Urinary bladder (tissue), 4 donors: ENCODE measurements around the gene RCC1. TPM values are rescaled to one million over a fixed set of nuclear protein-coding genes. Genes with fewer than 3 reads are reported as not detected.
"Not testable (repeated sequence)": the region's sequence is repeated elsewhere in the genome, so short reads cannot be mapped to it uniquely, and the experiment has no call there.

Experiments used
- DNase-seq: peaks from one replicate; pipeline ENCODE4 v3.0.0-alpha.2; 2015; ENCODE audit errors: extremely low spot score
- H3K27ac ChIP-seq: one replicate; pipeline ENCODE4 v1.5.1; 2013; ENCODE audit warnings: low read depth, mild to moderate bottlenecking, moderate library complexity
- H3K36me3 ChIP-seq: one replicate; pipeline ENCODE4 v1.6.1; 2013; ENCODE audit warnings: mild to moderate bottlenecking, moderate library complexity; ENCODE audit not compliant: insufficient read depth
- H3K4me1 ChIP-seq: one replicate; pipeline ENCODE4 v1.6.1; 2013; ENCODE audit warnings: mild to moderate bottlenecking, moderate library complexity; ENCODE audit not compliant: insufficient read depth
- H3K4me3 ChIP-seq: one replicate; pipeline ENCODE4 v1.5.1; 2013; ENCODE audit warnings: low read depth, low read length
- WGBS: extraction: QIAGEN DNeasy Blood & Tissue Kit; methylation state at CpG from one replicate; pipeline ENCODE4 v1.1.7; 2013; 5-methylcytosine and 5-hydroxymethylcytosine counted together
- polyA plus RNA-seq: library from polyadenylated mRNA; stranded (reverse); fragments of 200-250 nt; gene quantifications from one replicate; pipeline ENCODE4 v1.2.3, GENCODE V29; 2013
- total RNA-seq: library from RNA; depleted of rRNA; stranded (reverse); fragments of >200 nt; gene quantifications from one replicate; pipeline ENCODE4 v1.2.3, GENCODE V29; 2014
- donor health status: healthy with polysubstance abuse.
- donor health status: healthy.

Gene RCC1
- total and polyA plus RNA-seq, 2 donors, result 17.2 to 20.4 TPM

DNA sequence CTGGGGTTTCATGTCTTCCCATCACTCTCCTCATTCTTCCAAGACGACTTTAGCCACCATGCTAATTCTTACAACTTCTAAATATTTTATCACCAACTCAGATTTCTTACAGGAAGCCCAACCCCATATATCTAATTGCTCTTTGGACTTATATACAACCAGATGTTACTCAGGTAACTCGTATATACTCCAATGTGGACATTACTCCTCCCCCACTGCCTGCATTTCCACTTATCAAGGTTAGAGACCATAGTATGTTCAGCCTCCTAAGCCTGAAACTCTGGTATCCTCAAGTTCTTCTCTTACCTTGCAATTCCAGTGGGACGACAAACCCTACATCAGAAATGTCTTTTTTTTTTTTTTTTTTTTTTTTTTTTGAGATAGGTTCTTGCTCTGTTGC lies 2.7 kb upstream of the RCC1 start:
- no peak for DNase-seq
- WGBS, result 74% methylated on average over 3 of the region's 3 CpGs

DNA sequence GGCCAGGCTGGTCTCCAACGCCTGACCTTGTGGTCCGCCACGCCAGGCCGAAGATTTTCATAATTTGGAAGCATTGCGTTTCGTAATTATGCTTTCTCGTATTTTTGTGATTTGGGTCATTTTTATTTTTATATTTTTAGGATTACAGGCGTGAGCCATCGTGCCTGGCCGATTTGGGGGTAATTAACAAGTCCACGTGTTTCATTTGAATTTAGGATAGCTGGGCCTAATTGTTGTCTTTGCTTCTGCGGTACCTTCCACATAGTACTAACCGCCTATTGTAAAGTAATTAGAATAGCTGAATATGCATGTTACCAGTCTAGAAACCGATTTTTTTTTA lies 1.0 kb downstream of the RCC1 start:
- Histone ChIP-seq H3K4me3 (peak overlapping the region; percentile 74), H3K36me3 (peaks cover 4% of the 10 kb centered on the region), H3K4me1 (no peaks in the 10 kb centered on the region), H3K27ac (no peak overlapping the region)
- WGBS, result 3% methylated on average over 14 of the region's 14 CpGs
- no peak for DNase-seq

More for the DNA sequence above, 2.7 kb upstream of the RCC1 start:
- Histone ChIP-seq H3K4me1 (no peaks in the 10 kb centered on the region), H3K36me3 (no peaks in the 10 kb centered on the region), H3K27ac (no peak overlapping the region), H3K4me3 (no peak overlapping the region)

DNA sequence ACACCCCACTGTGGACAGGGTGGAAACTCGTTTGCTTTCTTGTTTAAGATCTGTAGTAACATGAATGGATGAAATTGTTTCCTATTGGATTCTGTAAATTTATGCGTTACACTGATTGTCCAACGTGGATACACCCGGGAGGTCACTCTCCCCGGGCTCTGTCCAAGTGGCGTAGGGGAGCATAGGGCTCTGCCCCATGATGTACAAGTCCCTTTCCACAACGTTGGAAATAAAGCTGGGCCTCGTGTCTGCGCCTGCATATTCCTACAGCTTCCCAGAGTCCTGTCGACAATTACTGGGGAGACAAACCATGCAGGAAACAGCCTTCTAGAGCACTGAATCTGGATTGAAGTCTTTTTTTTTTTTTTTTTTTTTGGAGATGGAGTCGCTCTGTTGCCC lies 1.4 kb downstream of the RCC1 start:
- H3K36me3 ChIP-seq, result peaks cover 4% of the 10 kb centered on the region
- 4% methylated on average over 11 of the region's 11 CpGs for WGBS
- peak overlapping the region; percentile 74 for H3K4me3 ChIP-seq
- H3K27ac ChIP-seq, result no peak overlapping the region
- no peak for DNase-seq
- H3K4me1 ChIP-seq, result no peaks in the 10 kb centered on the region

DNA sequence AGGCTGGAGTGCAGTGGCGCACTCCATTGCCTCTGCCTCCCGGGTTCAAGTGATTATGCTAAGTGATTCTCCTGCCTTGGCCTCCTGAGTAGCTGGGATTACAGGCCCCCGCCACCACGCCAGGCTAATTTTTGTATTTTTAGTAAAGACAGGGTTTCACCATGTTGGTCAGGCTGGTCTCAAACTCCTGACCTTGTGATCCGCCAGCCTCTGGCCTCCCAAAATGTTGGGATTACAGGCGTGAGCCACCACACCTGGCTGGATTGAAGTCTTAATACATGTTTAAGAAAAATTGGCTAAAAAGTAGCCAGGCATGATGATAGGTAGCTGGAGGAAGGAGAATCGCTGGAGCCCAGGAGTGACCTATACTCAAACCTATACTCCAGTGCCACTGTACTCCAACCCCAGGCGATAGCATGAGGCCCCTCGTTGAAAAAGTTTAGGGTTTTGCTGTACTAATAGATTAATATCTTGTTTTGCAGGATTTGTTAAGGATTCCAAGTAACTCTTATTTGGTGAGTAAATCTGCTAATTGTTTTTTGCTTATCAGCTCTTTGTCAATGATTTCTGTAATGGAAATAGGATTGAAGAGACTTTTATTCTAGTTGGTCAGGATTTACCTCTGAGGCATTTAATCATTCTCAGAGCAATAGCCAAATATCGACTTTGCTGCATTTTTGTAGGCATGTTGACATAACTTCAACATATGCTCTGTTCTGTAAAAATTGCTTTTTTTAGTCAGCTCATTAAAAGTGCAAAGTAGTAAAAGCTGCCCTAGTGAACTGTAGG lies 2.0 kb downstream of the RCC1 start:
- peaks cover 4% of the 10 kb centered on the region for H3K36me3 ChIP-seq
- no peak for DNase-seq
- WGBS, result 40% methylated on average over 10 of the region's 10 CpGs
- peak overlapping the region; percentile 9 for H3K4me3 ChIP-seq
- peak overlapping the region; percentile 41 for H3K27ac ChIP-seq
- no peaks in the 10 kb centered on the region for H3K4me1 ChIP-seq

DNA sequence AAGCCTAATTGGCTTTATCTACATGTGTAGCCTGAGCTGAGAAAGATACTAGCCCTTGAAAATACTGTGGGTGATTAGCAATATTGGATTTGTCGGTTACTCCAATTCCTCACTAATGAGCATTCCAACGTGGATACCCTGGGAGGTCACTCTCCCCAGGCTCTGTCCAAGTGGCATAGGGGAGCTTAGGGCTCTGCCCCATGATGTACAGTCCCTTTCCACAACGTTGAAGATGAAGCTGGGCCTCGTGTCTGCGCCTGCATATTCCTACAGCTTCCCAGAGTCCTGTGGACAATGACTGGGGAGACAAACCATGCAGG lies 2.6 kb downstream of the RCC1 start:
- no peak overlapping the region for H3K4me3 ChIP-seq
- no peak for DNase-seq
- H3K4me1 ChIP-seq, result no peaks in the 10 kb centered on the region
- 40% methylated on average over 5 of the region's 5 CpGs for WGBS
- H3K27ac ChIP-seq, result no peak overlapping the region
- H3K36me3 ChIP-seq, result peaks cover 4% of the 10 kb centered on the region

DNA sequence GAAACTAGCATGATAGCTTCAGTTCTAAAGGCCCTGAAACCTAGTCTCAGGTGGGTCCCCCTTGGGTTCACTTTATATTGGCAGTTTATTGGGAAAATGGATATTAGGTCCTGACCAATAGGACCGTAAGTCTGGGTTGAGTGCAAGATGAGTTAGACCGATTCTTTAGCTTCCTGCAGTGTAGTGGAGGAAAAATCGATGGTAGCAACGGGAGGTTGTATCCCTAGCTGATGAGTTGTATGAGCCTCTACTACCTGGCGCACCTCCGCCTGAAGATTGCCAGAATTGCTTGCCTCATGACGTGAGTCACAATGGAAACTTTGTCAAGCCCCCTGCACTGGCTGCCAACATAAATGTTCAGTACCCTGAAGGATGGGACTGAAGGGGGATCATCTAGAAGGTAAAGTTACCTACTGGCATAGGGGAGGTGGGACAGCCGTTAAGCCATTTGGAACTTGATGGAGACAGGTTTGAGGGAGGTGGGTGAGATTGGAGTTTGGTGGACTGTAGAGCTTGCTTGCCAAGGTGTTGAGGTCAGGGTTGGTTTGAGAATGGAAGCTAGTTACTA lies 3.9 kb downstream of the RCC1 start:
- WGBS, result 77% methylated on average over 8 of the region's 8 CpGs
- H3K4me3 ChIP-seq, result no peak overlapping the region
- DNase-seq, result no peak
- no peak overlapping the region for H3K27ac ChIP-seq
- H3K4me1 ChIP-seq, result no peaks in the 10 kb centered on the region
- H3K36me3 ChIP-seq, result peaks cover 4% of the 10 kb centered on the region

DNA sequence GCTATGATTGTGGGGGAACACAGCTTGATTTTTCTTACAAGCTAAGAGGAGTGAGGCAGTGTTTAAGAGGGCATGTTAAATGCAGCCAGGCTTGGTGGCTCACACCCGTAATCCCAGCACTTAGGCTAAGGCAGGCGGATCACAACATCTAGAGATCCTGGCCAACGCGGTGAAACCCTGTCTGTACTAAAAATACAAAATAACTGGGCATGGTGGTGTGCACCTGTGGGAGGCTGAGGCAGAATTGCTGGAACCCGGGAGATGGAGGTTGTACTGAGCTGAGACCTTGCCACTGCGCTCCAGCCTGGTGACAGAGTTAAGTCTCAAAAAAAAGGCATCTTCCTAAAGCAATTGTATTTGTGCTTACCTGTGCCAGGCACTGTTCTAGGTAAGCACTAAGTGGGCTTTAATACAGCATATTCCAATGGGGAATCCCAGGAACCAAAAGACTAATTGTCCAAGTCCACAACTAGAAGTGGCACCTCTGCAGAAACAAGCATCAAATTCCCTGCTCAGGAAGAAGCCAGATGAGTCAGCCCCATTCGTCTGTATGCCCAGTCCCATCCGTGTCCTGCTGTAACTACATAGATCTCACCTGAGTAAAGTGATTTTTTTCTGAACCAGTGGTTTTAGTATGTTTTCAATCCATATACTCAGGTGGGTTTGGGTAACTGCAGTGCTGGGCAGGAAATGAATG lies 4.6 kb downstream of the RCC1 start:
- WGBS, result 73% methylated on average over 8 of the region's 8 CpGs
- DNase-seq, result no peak
- Histone ChIP-seq H3K36me3 (peaks cover 4% of the 10 kb centered on the region), H3K4me1 (no peaks in the 10 kb centered on the region), H3K4me3 (no peak overlapping the region), H3K27ac (no peak overlapping the region)

DNA sequence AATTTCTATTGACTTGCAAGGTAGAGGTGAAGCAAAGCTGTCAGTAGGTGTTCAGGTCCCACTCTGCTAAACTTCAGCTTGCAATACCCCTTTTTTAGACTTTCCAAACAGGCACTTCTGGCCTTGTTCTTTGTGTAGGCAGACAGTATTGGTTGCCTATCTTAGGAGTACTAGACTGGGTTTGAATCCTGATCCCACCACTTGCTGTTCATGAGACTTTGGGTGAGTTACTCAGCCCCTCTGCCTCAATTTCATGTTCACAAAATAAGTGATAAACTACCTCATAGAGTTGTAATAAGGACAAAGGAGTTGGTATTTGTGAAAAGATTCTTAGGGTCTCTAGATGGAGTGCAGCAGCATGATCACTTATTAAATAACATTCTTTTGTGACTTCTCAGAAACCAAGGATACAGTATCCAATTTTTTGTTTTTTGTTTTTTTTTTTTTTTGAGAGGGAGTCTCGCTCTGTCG lies 5.2 kb downstream of the RCC1 start:
- Histone ChIP-seq H3K4me3 (no peak overlapping the region), H3K27ac (no peak overlapping the region), H3K36me3 (peaks cover 4% of the 10 kb centered on the region), H3K4me1 (no peaks in the 10 kb centered on the region)
- DNase-seq, result no peak
- WGBS, result 94% methylated on average over 2 of the region's 2 CpGs

DNA sequence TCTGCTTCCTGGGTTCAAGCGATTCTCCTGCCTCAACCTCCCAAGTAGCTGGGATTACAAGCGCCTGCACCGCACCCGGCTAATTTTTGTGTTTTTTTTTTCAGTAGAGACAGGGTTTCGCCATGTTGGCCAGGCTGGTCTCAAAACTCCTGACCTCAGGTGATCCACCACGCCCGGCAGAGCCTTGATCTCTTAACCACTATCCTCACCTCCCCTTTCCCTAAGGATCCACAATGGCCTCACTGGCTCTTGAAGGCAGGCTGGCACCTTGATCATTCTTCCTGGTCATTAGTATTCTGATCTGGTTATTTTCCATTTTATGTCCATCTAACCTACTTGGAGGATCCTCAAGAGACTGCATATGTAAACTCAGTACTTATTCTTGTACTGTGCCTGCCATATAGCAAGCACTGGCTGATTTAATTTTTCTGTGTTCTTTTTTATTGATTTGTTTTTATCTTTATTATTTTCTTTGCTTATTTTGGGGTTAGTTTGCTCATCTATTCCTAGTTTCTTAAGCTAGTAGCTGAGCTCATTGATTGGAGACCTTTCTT lies 6.3 kb downstream of the RCC1 start:
- DNase-seq, result no peak
- WGBS, result 90% methylated on average over 7 of the region's 7 CpGs
- H3K36me3 ChIP-seq, result peaks cover 4% of the 10 kb centered on the region
- H3K4me1 ChIP-seq, result no peaks in the 10 kb centered on the region
- H3K4me3 ChIP-seq, result no peak overlapping the region
- no peak overlapping the region for H3K27ac ChIP-seq

DNA sequence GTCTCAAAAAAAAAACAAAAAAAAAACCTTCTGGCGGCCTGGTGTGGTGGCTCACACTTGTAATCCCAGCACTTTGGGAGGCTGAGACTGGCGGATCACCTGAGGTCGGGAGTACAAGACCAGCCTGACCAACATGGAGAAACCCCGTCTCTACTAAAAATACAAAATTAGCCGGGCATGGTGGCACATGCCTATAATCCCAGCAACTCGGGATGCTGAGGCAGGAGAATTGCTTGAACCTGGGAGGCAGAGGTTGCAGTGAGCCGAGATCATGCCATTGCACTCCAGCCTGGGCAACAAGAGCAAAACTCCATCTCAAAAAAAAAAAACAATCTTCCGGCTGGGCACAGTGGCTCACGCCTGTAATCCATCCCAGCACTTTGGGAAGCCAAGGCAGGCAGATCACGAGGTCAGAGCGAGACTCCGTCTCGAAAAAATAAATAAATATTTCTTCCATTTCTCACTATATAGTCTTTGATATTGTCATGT lies 8.6 kb downstream of the RCC1 start:
- not testable (repeated sequence) for H3K4me3 ChIP-seq, H3K4me1 ChIP-seq, H3K36me3 ChIP-seq, H3K27ac ChIP-seq, DNase-seq
- 94% methylated on average over 13 of the region's 13 CpGs for whole genome bisulfite sequencing

DNA sequence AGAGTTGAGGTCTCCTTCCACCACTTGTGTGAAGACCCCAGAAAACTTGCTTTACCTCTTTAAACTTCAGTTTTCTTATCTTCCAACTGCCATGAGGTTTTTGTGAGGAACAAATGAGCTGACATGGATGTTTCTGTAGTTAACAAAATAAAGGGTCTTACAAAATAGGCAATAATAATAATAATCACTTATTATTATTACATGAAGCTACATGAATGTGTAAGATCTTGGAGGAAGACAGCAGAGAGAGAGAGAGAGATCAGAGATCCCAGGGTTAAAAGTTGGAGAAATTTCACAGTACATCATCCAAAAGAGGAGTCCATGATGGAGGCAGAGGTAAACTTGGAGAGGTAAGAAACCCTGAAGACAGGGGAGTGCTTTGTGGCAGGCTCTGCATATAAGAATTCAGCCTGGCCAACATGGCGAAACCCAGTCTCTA lies 10.7 kb downstream of the RCC1 start:
- no peaks in the 10 kb centered on the region for H3K36me3 ChIP-seq
- no peak for DNase-seq
- H3K4me3 ChIP-seq, result no peak overlapping the region
- no peak overlapping the region for H3K27ac ChIP-seq
- 96% methylated on average over 1 of the region's 1 CpG for WGBS
- H3K4me1 ChIP-seq, result no peaks in the 10 kb centered on the region

DNA sequence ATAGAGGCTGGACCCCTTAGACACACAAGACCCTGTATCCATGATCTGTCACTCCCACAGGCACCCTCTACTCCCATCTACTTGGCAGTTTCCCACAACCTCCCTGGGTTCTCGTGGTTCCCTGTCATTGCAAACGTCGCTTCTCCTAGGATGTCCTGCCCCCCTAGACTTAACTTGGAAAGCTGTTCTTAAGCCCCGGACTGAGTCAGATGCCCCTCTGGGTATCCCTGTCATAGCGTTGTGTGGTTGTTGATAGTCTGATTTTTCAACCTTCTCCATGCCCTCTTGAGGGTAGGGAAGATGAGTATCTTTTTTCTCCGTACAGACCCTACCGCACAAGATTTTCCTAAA lies 11.8 kb downstream of the RCC1 start:
- Histone ChIP-seq H3K36me3 (no peaks in the 10 kb centered on the region), H3K4me3 (no peak overlapping the region), H3K4me1 (no peaks in the 10 kb centered on the region), H3K27ac (no peak overlapping the region)
- DNase-seq, result no peak
- 8% methylated on average over 7 of the region's 7 CpGs for WGBS

DNA sequence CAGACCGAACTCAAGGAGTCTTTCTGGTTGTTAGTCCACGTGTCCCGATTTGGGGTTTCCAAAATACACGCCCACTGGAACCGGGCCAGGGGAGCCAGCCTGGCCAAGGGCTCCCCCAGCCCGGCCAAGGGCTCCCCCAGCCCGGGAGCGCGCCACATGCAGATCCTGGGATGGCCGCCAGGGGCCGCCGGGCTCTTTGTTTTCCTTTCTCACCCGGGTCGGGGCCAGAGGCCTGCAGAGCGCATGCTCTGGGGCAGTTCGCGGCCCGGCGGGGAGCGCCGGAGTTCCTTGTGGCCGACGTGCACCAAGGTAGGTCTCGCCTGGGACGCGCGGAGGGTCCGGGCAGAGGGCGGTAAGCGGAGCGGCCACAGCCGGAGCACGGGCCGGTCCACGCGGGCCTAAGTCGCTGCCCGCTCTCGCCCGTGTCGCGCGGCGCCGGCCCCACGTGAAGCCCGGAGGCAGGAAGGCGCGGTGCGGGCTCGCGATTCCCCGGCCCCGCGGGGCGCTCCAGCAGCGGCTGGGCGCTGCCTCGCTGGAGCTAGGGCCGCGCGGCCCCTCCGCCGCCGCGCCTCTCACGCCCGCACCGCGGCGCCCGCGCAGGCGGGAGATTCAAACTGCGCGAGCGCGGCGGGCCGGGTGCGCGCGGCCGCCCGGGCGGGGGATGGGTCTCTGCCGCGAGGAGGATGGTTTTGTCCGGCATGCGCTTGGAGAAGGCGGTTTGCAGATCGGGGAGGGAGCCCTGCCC lies 12.3 kb downstream of the RCC1 start:
- Histone ChIP-seq H3K4me3 (peak overlapping the region; percentile 72), H3K27ac (no peak overlapping the region)
- under 1% methylated on average over 92 of the region's 92 CpGs for WGBS

More for the DNA sequence above, 12.3 kb downstream of the RCC1 start:
- Histone ChIP-seq H3K36me3 (no peaks in the 10 kb centered on the region), H3K4me1 (no peaks in the 10 kb centered on the region)
- DNase-seq, result peak; percentile 61
